ENCODE results near the gene STAT5A. TPM values are rescaled to one million over a fixed set of nuclear protein-coding genes. Genes with fewer than 3 reads are reported as not detected.
A peak's percentile ranks its signal among the peaks of the same experiment; 100 is the strongest.

STAT5A gene
- total RNA-seq, 1 experiment from 2014 or later = 6.4 TPM

DNA sequence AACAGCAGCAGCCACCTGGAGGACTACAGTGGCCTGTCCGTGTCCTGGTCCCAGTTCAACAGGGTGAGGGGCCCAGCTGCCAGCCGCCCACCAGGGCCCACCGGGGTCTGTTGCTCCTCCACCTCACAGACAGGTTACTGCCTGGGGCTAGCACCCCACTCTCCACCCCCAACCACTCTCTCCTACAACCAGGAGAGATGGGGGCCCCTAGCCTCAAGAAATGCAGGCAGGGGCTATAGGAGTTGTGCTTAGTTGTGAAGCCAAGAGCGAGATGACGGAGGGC is 18.0 kb downstream of the STAT5A start:
- no peak overlapping the region for H3K4me3 Mint-ChIP-seq
- Histone ChIP-seq H3K4me2 (ENCODE audit: insufficient read depth, insufficient read length, low read length) (no peak overlapping the region), H3K18ac (ENCODE audit: insufficient read length, low read depth, low read length) (no peak overlapping the region), H3K27ac (ENCODE audit: insufficient read length, low read depth, low read length) (no peak overlapping the region), H2BK20ac (ENCODE audit: low read depth, low read length, poor library complexity, severe bottlenecking) (no peak overlapping the region), H4K20me1 (ENCODE audit: control insufficient read depth, insufficient read depth, insufficient read length) (no peaks in the 10 kb centered on the region), H3K56ac (ENCODE audit: insufficient read length, low read depth, low read length) (no peak overlapping the region), H3K4ac (ENCODE audit: low read depth, low read length) (no peak overlapping the region), H3K23ac (ENCODE audit: insufficient read length, low read depth, low read length) (no peak overlapping the region), H3K23me2 (ENCODE audit: insufficient read length, low read depth, low read length, poor library complexity, severe bottlenecking) (no peaks in the 10 kb centered on the region), H4K91ac (ENCODE audit: insufficient read length, low read depth, low read length) (no peak overlapping the region), H3K79me1 (ENCODE audit: insufficient read depth, low read depth, low read length, poor library complexity, severe bottlenecking) (no peaks in the 10 kb centered on the region), H3T11ph (ENCODE audit: low read length) (no peak overlapping the region), H4K5ac (ENCODE audit: insufficient read length, low read depth, low read length) (no peak overlapping the region), H4K8ac (replicated peaks; ENCODE audit: insufficient read length, low read depth, low read length) (no peak overlapping the region), H3K79me2 (ENCODE audit: insufficient read depth, low read length) (no peaks in the 10 kb centered on the region), H3K14ac (ENCODE audit: insufficient read depth, low read length) (no peak overlapping the region), H2BK120ac (ENCODE audit: low read depth, low read length, poor library complexity, severe bottlenecking) (no peak overlapping the region), H3K4me1 (ENCODE audit: insufficient read depth, low read length) (peaks cover 2% of the 10 kb centered on the region; the same call in 1 of the 2 replicates), H2BK15ac (ENCODE audit: low read depth, low read length) (no peak overlapping the region), H3K9ac (ENCODE audit: extremely low read depth, insufficient read length, low read length) (no peak overlapping the region), H2BK5ac (ENCODE audit: insufficient read length, low read length) (no peak overlapping the region), H2AFZ (ENCODE audit: low read length) (no peak overlapping the region), H3K9me3 (ENCODE audit: control insufficient read depth, low read depth, low read length) (no peaks in the 10 kb centered on the region), H2AK5ac (ENCODE audit: insufficient read length, low read length) (no peak overlapping the region), H2BK12ac (ENCODE audit: insufficient read length, low read depth, low read length) (no peak overlapping the region), H3K27me3 (ENCODE audit: insufficient read depth, low read length) (no peaks in the 10 kb centered on the region)
- peaks cover 17 to 20% of the 10 kb centered on the region in 2 experiments for H3K4me1 Mint-ChIP-seq
- no CpG with 5 or more reads among the region's 5 CpGs for WGBS (ENCODE audit: extremely low coverage, insufficient read length, low lambda C conversion rate)
- TF ChIP-seq, protein P1, sequence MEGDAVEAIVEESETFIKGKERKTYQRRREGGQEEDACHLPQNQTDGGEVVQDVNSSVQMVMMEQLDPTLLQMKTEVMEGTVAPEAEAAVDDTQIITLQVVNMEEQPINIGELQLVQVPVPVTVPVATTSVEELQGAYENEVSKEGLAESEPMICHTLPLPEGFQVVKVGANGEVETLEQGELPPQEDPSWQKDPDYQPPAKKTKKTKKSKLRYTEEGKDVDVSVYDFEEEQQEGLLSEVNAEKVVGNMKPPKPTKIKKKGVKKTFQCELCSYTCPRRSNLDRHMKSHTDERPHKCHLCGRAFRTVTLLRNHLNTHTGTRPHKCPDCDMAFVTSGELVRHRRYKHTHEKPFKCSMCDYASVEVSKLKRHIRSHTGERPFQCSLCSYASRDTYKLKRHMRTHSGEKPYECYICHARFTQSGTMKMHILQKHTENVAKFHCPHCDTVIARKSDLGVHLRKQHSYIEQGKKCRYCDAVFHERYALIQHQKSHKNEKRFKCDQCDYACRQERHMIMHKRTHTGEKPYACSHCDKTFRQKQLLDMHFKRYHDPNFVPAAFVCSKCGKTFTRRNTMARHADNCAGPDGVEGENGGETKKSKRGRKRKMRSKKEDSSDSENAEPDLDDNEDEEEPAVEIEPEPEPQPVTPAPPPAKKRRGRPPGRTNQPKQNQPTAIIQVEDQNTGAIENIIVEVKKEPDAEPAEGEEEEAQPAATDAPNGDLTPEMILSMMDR (conservative IDR thresholded peaks at IDR 0.05) = no peak
- peaks cover 0 to 10% (median 1%) of the 10 kb centered on the region in 3 experiments; a peak in 3 of 7 replicates for H3K36me3 Mint-ChIP-seq (ENCODE audit: insufficient read depth in 1 of 3, low read depth in 3 of 3)
- peak overlapping the region in 1 of 3 experiments; percentile 16; a peak in 1 of 7 replicates for H3K27ac Mint-ChIP-seq
- no peak for DNase-seq
- peaks cover 7% of the 10 kb centered on the region for H3K27me3 Mint-ChIP-seq (ENCODE audit: low read depth)
- H3K9me3 Mint-ChIP-seq = no peaks in the 10 kb centered on the region
